22Rv1 (cell line): Measurements from ENCODE around the gene CLIC4.
"Not testable (repeated sequence)": the region's sequence is repeated elsewhere in the genome, so short reads cannot be mapped to it uniquely, and the experiment has no call there.

Experiments
- H3K27ac ChIP-seq: fragments of 450-650 bp; 2 replicates; pipeline ENCODE4 v1.5.1; 2017
- CTCF ChIP-seq: fragments of 450-650 bp; IDR thresholded peaks from 2 replicates; pipeline ENCODE4 v1.5.1; 2017; ENCODE audit warnings: mild to moderate bottlenecking
- ZFX ChIP-seq: fragments of 450-650 bp; IDR thresholded peaks from 2 replicates; pipeline ENCODE4 v1.6.1; 2017; ENCODE audit warnings: antibody characterized with exemption, borderline replicate concordance

Gene CLIC4

GRCh38 chr1:24782689-24783088, 37.4 kb downstream of the CLIC4 start:
- TF ChIP-seq CTCF: no peak
- TF ChIP-seq ZFX: no peak
- H3K27ac ChIP-seq: no peak overlapping the region

GRCh38 chr1:24783713-24784112, 38.5 kb downstream of the CLIC4 start:
- no peak overlapping the region for H3K27ac ChIP-seq
- TF ChIP-seq ZFX: no peak

- no peak for TF ChIP-seq CTCF
- H3K27ac ChIP-seq: no peak overlapping the region
These were observed 40.9 kb downstream of the CLIC4 start for GRCh38 chr1:24786191-24786590.

GRCh38 chr1:24790490-24790889, 45.2 kb downstream of the CLIC4 start:
- H3K27ac ChIP-seq: no peak overlapping the region
- TF ChIP-seq ZFX (no peak), CTCF (no peak)

GRCh38 chr1:24793447-24794129, 48.3 kb downstream of the CLIC4 start:
- H3K27ac ChIP-seq: no peak overlapping the region
- TF ChIP-seq ZFX (no peak), CTCF (no peak)

- not testable (repeated sequence) for H3K27ac ChIP-seq
These were observed 48.9 kb downstream of the CLIC4 start for GRCh38 chr1:24794130-24794502.

GRCh38 chr1:24795236-24795635, 50.0 kb downstream of the CLIC4 start:
- TF ChIP-seq CTCF (no peak), ZFX (no peak)
- H3K27ac ChIP-seq: no peak overlapping the region

GRCh38 chr1:24796524-24796923, 51.3 kb downstream of the CLIC4 start:
- H3K27ac ChIP-seq: no peak overlapping the region
- TF ChIP-seq CTCF (no peak), ZFX (no peak)

- not testable (repeated sequence) for H3K27ac ChIP-seq
These were observed 54.0 kb downstream of the CLIC4 start for GRCh38 chr1:24799242-24799641.
